C4-2B (cell line): ENCODE results near the gene TBRG1.

Experiments used
- H3K27ac ChIP-seq: fragments of 450-650 bp; 2 replicates; pipeline ENCODE4 v1.5.1; 2017
- CTCF ChIP-seq: fragments of 450-650 bp; conservative IDR thresholded peaks from 2 replicates; pipeline ENCODE4 v1.5.1; 2017; ENCODE audit warnings: mild to moderate bottlenecking
- ZFX ChIP-seq: fragments of 450-650 bp; IDR thresholded peaks from 2 replicates; pipeline ENCODE4 v1.6.1; 2017

Gene TBRG1, protein sequence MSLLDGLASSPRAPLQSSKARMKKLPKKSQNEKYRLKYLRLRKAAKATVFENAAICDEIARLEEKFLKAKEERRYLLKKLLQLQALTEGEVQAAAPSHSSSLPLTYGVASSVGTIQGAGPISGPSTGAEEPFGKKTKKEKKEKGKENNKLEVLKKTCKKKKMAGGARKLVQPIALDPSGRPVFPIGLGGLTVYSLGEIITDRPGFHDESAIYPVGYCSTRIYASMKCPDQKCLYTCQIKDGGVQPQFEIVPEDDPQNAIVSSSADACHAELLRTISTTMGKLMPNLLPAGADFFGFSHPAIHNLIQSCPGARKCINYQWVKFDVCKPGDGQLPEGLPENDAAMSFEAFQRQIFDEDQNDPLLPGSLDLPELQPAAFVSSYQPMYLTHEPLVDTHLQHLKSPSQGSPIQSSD

GRCh38 chr11:124622531-124623451 is at the start of gene TBRG1:
Gene TBRG1 (plus strand): TSS chr11:124622864. CDS start chr11:124623084, 220 bp downstream.
- TF ChIP-seq ZFX (peak; percentile 71; the same call in 1 of the 2 replicates), CTCF (no peak)
- H3K27ac ChIP-seq: peak within 1 kb of the TSS; percentile 97

DNA sequence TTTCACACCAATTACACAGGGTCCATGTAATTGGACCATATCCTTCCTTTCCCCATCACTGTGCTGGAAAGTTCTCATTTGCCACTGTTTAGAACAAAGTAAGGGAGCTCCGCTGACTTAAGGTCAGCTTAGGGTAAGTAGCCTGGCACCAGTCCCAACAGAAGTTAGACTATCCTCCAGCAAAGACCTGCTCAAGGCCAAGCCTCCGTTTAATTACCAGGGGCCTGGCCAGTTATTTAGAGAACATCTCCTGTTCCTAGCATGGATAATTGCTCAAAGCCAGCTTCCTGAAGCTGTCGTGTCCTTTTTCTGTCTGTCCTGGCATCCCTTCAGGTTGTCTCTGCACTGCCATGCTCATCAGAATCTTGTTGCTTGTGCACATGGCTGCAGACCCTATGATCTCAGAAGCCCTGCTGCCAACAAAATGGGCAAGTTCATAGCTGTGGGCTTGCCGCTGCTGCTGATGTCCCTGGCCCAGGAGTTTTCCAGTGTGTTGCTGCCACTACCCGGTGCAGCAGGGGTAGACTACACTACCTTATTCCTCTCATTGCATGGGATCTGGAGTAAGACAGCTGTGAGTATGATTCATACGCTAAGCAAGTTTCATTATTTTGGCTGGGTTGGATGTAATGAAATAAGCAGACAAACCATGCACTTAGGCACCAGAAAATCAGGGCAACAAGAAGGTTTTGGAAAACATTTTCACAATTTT is 44.8 kb upstream of the TBRG1 start:
- no peak overlapping the region for H3K27ac ChIP-seq
- no peak for TF ChIP-seq CTCF

DNA sequence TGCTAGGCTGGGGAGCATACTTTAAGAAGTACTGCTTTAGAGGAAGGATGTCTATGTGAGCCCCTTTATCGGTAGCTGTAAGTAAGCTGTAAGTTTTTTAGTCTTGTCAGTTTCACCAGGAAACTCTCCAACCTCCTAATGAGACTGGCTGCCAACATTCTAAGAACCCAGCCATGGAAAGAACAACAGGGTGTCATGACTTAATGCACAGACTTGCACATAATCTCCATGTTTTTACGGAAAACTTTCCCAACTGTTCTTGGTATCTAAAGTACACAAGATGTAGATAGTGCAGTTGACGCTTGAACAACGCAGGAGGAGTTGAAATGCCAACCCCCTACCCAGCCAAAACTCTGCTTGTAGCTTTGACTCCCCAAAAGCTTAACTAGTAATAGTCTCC is 43.9 kb upstream of the TBRG1 start:
- no peak overlapping the region for H3K27ac ChIP-seq
- TF ChIP-seq CTCF: no peak
- no peak for TF ChIP-seq ZFX

GRCh38 chr11:124581817-124582216 is 40.8 kb upstream of the TBRG1 start:
- H3K27ac ChIP-seq: no peak overlapping the region
- TF ChIP-seq ZFX: no peak
- TF ChIP-seq CTCF: no peak

DNA sequence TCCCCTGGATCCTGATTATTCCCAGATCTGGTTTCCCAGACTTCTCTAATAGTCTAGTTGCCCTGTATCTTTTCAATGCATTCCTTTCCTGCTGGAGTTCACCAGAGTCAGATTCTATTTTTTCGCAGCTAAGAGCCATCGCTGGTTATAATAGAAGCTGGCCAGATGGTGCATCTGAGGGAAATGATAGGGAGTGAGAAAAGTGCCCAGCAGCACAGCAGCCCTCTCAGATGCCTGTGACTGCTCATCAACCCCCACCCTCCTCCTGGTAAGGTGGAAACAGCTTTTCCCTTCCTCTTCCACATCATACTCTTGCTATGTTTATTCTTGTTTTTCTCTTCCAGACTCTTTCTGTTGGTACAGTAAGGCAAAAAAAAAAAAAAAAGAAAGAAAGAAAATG is 40.1 kb upstream of the TBRG1 start:
- TF ChIP-seq ZFX (no peak), CTCF (no peak)
- H3K27ac ChIP-seq: no peak overlapping the region

- no peak overlapping the region for H3K27ac ChIP-seq
- TF ChIP-seq CTCF (no peak), ZFX (no peak)
Measured at GRCh38 chr11:124583781-124584180, 38.9 kb upstream of the TBRG1 start.
